ENCODE data around the gene CACYBP. TPM values are rescaled to one million over a fixed set of nuclear protein-coding genes. Genes with fewer than 3 reads are reported as not detected.

CACYBP gene
- total RNA-seq, 6 experiments from 2014 or later, result 89.9 to 164 (median 142) TPM

DNA sequence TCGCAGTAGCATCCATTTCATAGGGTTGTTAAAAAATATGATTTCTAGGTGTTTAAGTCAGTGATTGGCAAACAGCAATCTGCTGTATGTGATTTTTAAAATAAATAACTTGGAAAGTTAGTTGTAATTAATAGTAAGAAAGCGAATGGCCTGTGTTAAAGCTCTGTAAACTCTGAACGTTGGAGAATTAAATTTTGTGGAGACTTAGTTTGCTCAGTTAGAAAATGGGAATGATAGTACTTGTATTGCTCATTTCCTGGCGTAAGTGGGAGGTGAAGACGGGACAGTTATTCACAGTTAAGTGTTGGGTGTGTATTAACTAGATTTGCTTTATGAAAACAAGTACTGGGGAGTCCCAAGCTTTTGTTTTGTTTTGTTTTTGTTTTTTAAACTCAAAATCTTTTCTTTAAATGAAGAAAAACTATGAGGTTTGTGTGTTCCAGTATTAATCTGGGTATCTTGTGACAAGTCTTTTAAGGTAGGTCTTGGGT, 995 bp downstream of the CACYBP start:
- TF ChIP-seq, protein P1, sequence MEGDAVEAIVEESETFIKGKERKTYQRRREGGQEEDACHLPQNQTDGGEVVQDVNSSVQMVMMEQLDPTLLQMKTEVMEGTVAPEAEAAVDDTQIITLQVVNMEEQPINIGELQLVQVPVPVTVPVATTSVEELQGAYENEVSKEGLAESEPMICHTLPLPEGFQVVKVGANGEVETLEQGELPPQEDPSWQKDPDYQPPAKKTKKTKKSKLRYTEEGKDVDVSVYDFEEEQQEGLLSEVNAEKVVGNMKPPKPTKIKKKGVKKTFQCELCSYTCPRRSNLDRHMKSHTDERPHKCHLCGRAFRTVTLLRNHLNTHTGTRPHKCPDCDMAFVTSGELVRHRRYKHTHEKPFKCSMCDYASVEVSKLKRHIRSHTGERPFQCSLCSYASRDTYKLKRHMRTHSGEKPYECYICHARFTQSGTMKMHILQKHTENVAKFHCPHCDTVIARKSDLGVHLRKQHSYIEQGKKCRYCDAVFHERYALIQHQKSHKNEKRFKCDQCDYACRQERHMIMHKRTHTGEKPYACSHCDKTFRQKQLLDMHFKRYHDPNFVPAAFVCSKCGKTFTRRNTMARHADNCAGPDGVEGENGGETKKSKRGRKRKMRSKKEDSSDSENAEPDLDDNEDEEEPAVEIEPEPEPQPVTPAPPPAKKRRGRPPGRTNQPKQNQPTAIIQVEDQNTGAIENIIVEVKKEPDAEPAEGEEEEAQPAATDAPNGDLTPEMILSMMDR (IDR thresholded peaks at IDR 0.05), result no peak
- no peak for DNase-seq
- no peak overlapping the region for H3K4me3 Mint-ChIP-seq
- H3K9me3 Mint-ChIP-seq, result no peaks in the 10 kb centered on the region
- no peak overlapping the region for H3K27ac Mint-ChIP-seq
- H3K4me1 Mint-ChIP-seq (ENCODE audit: low read depth), result peaks cover 71% of the 10 kb centered on the region
- peaks cover 4% of the 10 kb centered on the region; the same call in 1 of the 2 replicates for H3K27me3 Mint-ChIP-seq (ENCODE audit: insufficient read depth)
- peaks cover 11% of the 10 kb centered on the region for H3K36me3 Mint-ChIP-seq (ENCODE audit: low read depth)

GRCh38 chr1:175002910-175003517, 3.3 kb downstream of the CACYBP start:
- peaks cover 4% of the 10 kb centered on the region; the same call in 1 of the 2 replicates for H3K27me3 Mint-ChIP-seq (ENCODE audit: insufficient read depth)
- no peak overlapping the region for H3K4me3 Mint-ChIP-seq
- TF ChIP-seq, protein P1 (IDR thresholded peaks at IDR 0.05), result no peak
- H3K27ac Mint-ChIP-seq, result no peak overlapping the region; the same call in 1 of the 2 replicates
- H3K4me1 Mint-ChIP-seq (ENCODE audit: low read depth), result peaks cover 48% of the 10 kb centered on the region
- no peaks in the 10 kb centered on the region for H3K9me3 Mint-ChIP-seq
- no peak for DNase-seq
- H3K36me3 Mint-ChIP-seq (ENCODE audit: low read depth), result peaks cover 7% of the 10 kb centered on the region

DNA sequence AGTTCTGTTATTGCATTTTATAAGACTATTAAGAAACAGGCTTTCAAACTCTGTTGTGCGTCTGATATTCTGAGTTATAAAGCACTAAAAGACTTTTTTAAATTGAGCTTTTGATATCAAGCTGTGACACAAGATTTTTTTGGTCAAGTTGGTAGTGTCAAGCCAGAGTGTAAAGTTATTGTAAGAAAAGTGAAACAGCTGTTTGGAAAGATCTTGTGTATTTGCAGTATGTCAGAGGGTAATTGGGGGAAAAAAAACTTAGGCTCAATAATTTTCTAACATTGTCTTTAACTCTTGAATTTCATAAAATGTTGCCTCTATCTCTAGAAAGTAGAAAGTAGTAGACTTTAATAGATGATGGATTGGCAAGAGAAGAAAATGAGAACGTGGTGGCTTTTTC, 3.8 kb downstream of the CACYBP start:
- H3K27ac Mint-ChIP-seq, result no peak overlapping the region; the same call in 1 of the 2 replicates

DNA sequence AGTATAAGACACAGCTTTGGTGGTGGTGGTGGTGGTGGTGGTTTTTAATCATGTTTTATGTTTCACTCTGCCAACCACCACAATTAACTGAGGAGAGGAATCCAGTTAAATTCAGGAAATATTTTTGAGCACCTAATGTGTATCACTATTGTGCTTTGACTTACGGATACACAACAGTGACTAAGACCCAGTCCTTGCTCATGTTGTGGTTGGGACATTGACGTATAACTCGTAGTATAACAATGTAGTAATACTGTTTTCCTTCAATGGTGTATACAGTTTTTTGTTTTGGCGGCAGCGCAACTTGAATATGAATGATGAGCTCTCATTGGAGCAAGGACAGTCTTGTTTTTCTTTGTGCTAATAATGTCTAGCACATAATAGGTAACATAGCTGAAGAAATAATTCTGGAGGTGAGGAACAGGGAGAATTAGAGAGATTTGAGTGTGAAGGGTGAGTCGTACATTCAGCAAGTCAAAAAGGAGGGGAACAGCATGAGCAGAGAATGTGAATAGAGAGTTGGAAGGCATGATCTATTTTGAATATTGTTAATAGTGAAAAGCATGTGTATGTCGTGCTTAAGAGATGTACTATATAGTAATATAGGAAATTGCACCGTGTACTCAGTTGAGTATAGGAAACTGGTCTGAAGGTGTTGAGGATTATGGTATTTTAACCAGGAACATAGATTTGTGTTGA, 5.5 kb downstream of the CACYBP start:
- Mint-ChIP-seq H3K4me1 (ENCODE audit: low read depth) (peaks cover 48% of the 10 kb centered on the region), H3K9me3 (no peaks in the 10 kb centered on the region), H3K27ac (0 out of 2 replicates have a peak overlapping the region, but pooled peaks have one; percentile 3), H3K4me3 (no peak overlapping the region), H3K36me3 (ENCODE audit: low read depth) (peaks cover 16% of the 10 kb centered on the region), H3K27me3 (ENCODE audit: insufficient read depth) (peaks cover 3% of the 10 kb centered on the region; the same call in 1 of the 2 replicates)
- TF ChIP-seq, protein P1 (IDR thresholded peaks at IDR 0.05), result no peak
- DNase-seq, result no peak

More for the DNA sequence above, 3.8 kb downstream of the CACYBP start:
- H3K36me3 Mint-ChIP-seq (ENCODE audit: low read depth), result peaks cover 10% of the 10 kb centered on the region
- H3K9me3 Mint-ChIP-seq, result no peaks in the 10 kb centered on the region
- H3K4me3 Mint-ChIP-seq, result no peak overlapping the region
- H3K4me1 Mint-ChIP-seq (ENCODE audit: low read depth), result peaks cover 48% of the 10 kb centered on the region
- TF ChIP-seq, protein P1 (IDR thresholded peaks at IDR 0.05), result no peak
- DNase-seq, result no peak
- H3K27me3 Mint-ChIP-seq (ENCODE audit: insufficient read depth), result peaks cover 4% of the 10 kb centered on the region; the same call in 1 of the 2 replicates

- TF ChIP-seq, protein P1 (IDR thresholded peaks at IDR 0.05), result no peak
- H3K27ac Mint-ChIP-seq, result peak overlapping the region; percentile 17
- H3K27me3 Mint-ChIP-seq (ENCODE audit: insufficient read depth), result no peaks in the 10 kb centered on the region
- no peak overlapping the region for H3K4me3 Mint-ChIP-seq
- H3K36me3 Mint-ChIP-seq (ENCODE audit: low read depth), result peaks cover 42% of the 10 kb centered on the region
- no peaks in the 10 kb centered on the region for H3K9me3 Mint-ChIP-seq
- peaks cover 11% of the 10 kb centered on the region for H3K4me1 Mint-ChIP-seq (ENCODE audit: low read depth)
- DNase-seq, result no peak
Observed at GRCh38 chr1:175009532-175009931, 9.8 kb downstream of the CACYBP start.

Data from HFFc6 (cell line).